ENCODE measurements around the gene MANSC4. TPM values are rescaled to one million over a fixed set of nuclear protein-coding genes. Genes with fewer than 3 reads are reported as not detected.

MANSC4 gene
- total RNA-seq, 2 donors from 2014 or later, result not detected

GRCh38 chr12:27822076-27822712 is 42.2 kb upstream of the MANSC4 start:
- DNase-seq (ENCODE audit: low spot score), result no peak
- Histone ChIP-seq H3K4me1 (peaks cover 0 to 4% of the 10 kb centered on the region in 2 donors), H3K27me3 (no peaks in the 10 kb centered on the region), H3K36me3 (no peaks in the 10 kb centered on the region), H3K4me3 (no peak overlapping the region), H3K27ac (no peak overlapping the region), H3K9me3 (no peaks in the 10 kb centered on the region)
- TF ChIP-seq CTCF (IDR thresholded peaks at IDR 0.05), result no peak

DNA sequence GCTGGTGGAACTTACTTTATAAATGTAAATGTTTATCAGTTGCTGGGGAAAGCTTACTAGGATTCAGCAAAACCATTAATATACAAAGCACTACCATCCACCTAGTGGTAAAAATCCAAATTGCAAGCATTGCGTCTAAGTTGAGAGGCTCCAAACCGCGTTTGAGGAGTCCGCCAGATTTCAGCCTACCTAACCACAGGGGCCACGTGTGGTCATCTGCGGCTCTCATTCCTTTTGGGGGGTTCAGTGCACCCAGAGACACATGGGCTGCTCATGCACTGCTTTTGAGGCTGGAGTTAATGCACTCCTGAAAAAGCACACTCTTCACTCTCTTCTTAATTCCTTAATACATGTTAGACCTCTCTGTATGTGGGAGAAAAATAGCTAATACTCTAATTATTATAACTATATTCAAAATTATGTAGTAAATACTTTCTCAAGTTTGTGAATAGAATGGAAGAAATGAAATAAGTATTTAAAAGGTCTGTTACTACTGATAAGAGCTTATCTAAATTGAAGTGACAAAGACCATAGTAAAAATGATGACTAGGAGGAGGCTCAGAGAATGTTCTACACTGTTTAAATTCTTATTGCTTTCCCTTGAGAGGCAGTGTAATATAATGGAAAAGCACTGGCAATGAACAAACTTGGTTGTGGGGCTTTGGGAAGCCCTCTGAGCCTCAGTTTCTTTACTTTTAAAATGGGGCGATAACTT is 41.4 kb upstream of the MANSC4 start:
- no peak for DNase-seq (ENCODE audit: low spot score)
- no peaks in the 10 kb centered on the region for H3K36me3 ChIP-seq
- H3K27ac ChIP-seq, result no peak overlapping the region
- no peaks in the 10 kb centered on the region for H3K9me3 ChIP-seq
- no peaks in the 10 kb centered on the region for H3K27me3 ChIP-seq
- peak in 1 of 2 donors; percentile 92 for TF ChIP-seq CTCF (IDR thresholded peaks at IDR 0.05)
- H3K4me1 ChIP-seq, result peaks cover 0 to 4% of the 10 kb centered on the region in 2 donors
- no peak overlapping the region for H3K4me3 ChIP-seq

GRCh38 chr12:27820564-27820963 is 40.5 kb upstream of the MANSC4 start:
- Histone ChIP-seq H3K27ac (no peak overlapping the region), H3K27me3 (no peaks in the 10 kb centered on the region), H3K36me3 (no peaks in the 10 kb centered on the region), H3K4me1 (peaks cover 0 to 4% of the 10 kb centered on the region in 2 donors), H3K9me3 (no peaks in the 10 kb centered on the region), H3K4me3 (no peak overlapping the region)
- TF ChIP-seq CTCF (IDR thresholded peaks at IDR 0.05), result no peak
- no peak for DNase-seq (ENCODE audit: low spot score)

DNA sequence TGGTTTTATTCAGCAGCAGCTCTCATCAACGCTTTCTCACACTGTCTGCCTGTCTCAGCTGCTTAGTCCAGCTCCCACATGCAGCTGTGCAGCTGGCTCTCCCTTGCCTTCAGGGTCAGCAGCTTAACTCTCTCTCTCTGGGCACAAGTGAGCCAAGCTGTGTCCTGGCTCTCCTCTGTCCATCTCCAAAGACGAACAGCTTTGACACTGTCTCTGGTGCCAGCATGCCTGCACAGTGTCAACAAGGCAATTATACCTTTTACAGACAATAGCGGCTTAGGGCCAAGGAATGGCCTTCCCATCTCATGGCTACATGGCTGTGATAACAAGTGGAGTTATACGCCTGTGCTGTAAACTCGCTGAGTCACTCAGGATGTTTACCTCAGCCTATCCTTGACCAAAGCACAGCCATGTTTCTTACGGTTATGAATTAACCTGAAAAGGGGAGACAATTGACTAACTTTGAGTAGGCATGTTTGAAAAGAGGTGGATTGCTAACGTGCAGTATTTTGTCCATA is 38.4 kb upstream of the MANSC4 start:
- H3K27ac ChIP-seq, result no peak overlapping the region
- no peak for DNase-seq (ENCODE audit: low spot score)
- H3K4me1 ChIP-seq, result peaks cover 0 to 4% of the 10 kb centered on the region in 2 donors
- H3K9me3 ChIP-seq, result no peaks in the 10 kb centered on the region
- H3K36me3 ChIP-seq, result no peaks in the 10 kb centered on the region
- no peaks in the 10 kb centered on the region for H3K27me3 ChIP-seq
- H3K4me3 ChIP-seq, result no peak overlapping the region
- no peak for TF ChIP-seq CTCF (IDR thresholded peaks at IDR 0.05)

DNA sequence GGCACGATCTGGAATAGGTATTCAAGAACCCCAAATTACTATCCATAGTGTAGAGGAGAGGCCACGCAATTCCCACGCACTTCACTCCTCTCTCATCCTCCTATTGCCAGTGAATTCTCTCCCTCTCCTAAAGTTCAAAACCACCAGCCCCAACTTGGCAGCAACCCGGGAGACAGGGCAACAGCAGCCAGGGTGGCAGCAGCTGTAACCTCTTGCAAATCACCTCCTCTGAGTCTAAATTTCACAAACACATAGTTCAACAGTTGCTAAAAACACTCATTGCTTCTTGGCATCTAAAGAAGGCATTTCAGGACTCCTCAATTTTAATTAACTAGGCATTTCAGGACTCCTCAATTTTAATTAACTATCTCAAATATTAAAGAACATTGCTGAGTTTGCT is 37.7 kb upstream of the MANSC4 start:
- Histone ChIP-seq H3K36me3 (no peaks in the 10 kb centered on the region), H3K9me3 (no peaks in the 10 kb centered on the region), H3K27me3 (no peaks in the 10 kb centered on the region), H3K4me3 (no peak overlapping the region), H3K4me1 (peaks cover 0 to 4% of the 10 kb centered on the region in 2 donors), H3K27ac (no peak overlapping the region)
- DNase-seq (ENCODE audit: low spot score), result no peak
- TF ChIP-seq CTCF (IDR thresholded peaks at IDR 0.05), result no peak
